K562 (cell line): ENCODE data around the gene KCNQ2. TPM values are rescaled to one million over a fixed set of nuclear protein-coding genes. Genes with fewer than 3 reads are reported as not detected.

Source experiments
- ATF1 ChIP-seq, 2 experiments: fragments of 450-650 bp in 1 of 2; IDR thresholded peaks; 2 replicates each; pipeline ENCODE4 v1.6.1; 2016; ENCODE audit warnings: missing compliant biosample characterization in 1 of 2, missing genetic modification characterization in 1 of 2
- CBFB ChIP-seq: sonication (generic); formaldehyde crosslinking; IDR thresholded peaks from 2 replicates; pipeline ENCODE4 v1.4.0; 2020; ENCODE audit warnings: mild to moderate bottlenecking, missing genetic modification reagents
- CXXC5 ChIP-seq: fragments of 250-450 bp; sonication (Bioruptor Pico); IDR thresholded peaks from 2 replicates; pipeline ENCODE4 v1.8.0; 2022; ENCODE audit warnings: inconsistent platforms, mild to moderate bottlenecking, moderate library complexity
- MCM2 ChIP-seq: fragments of 450-650 bp; IDR thresholded peaks from 2 replicates; pipeline ENCODE4 v1.6.1; 2017; ENCODE audit warnings: low read depth, mild to moderate bottlenecking
- MYBL2 ChIP-seq, 2 experiments: fragments of 450-650 bp in 1 of 2; sonication (generic) in 1 of 2; formaldehyde crosslinking in 1 of 2; IDR thresholded peaks; 2 replicates each; pipeline versions ENCODE4 v1.6.1 to v1.8.1; 2017 to 2022; ENCODE audit warnings: borderline replicate concordance in 1 of 2, inconsistent platforms in 1 of 2, low read depth in 1 of 2, mild to moderate bottlenecking in 1 of 2, missing genetic modification reagents in 1 of 2, moderate library complexity in 1 of 2
- POLR2A ChIP-seq: fragments of 450-650 bp; conservative IDR thresholded peaks from 2 replicates; pipeline ENCODE4 v1.6.1; 2016
- RFX1 ChIP-seq: fragments of 450-650 bp; IDR thresholded peaks from 2 replicates; pipeline ENCODE4 v1.6.1; 2016; ENCODE audit warnings: mild to moderate bottlenecking, moderate library complexity
- SAP30 ChIP-seq: fragments of 200-600 bp; sonication (generic); IDR thresholded peaks from 2 replicates; pipeline ENCODE4 v1.6.1; 2012; ENCODE audit warnings: borderline replicate concordance, low read depth, mild to moderate bottlenecking, moderate library complexity, low read length, control low read depth, inconsistent platforms; ENCODE audit not compliant: insufficient read depth, poor library complexity, severe bottlenecking
- SLC30A9 ChIP-seq: fragments of 250-450 bp; sonication (Bioruptor Pico); IDR thresholded peaks from 2 replicates; pipeline ENCODE4 v1.8.0; 2022; ENCODE audit warnings: mild to moderate bottlenecking, moderate library complexity
- YY1 ChIP-seq, 3 experiments: IDR thresholded peaks; 2 replicates each; pipeline ENCODE4 v1.6.1; 2011; ENCODE audit warnings: low read length in 2 of 3, mild to moderate bottlenecking in 2 of 3, moderate library complexity in 2 of 3, borderline replicate concordance in 1 of 3, control low read depth in 1 of 3, low read depth in 1 of 3; ENCODE audit not compliant: insufficient read depth in 3 of 3, insufficient replicate concordance in 2 of 3, control insufficient read depth in 1 of 3, insufficient read length in 1 of 3; ENCODE audit errors: extremely low read depth in 1 of 3
- ZNF133 ChIP-seq: fragments of 250-450 bp; sonication (Bioruptor Pico); IDR thresholded peaks from 2 replicates; pipeline ENCODE4 v1.4.0; 2020; ENCODE audit warnings: mild to moderate bottlenecking
- polyA plus RNA-seq, 8 experiments: library from polyadenylated mRNA; depleted of rRNA in 4 of 8; stranded (reverse) in 5 of 8; unstranded in 3 of 8; fragments of >200 nt; fragmentation: Nextera tagmentation in 2 of 8; fragmentation: Illumina TruSeq in 1 of 8; extraction: Ambion mirVana in 2 of 8; extraction: Trizol in 1 of 8; gene quantifications; 2 replicates each; pipeline versions ENCODE4 v1.2.1 to v1.2.3, GENCODE V29; 2011 to 2014; ENCODE audit warnings: inconsistent platforms in 1 of 8, missing spikeins in 1 of 8
- total RNA-seq, 7 experiments: library from RNA; depleted of rRNA in 6 of 7; stranded (reverse); fragments of >200 nt in 6 of 7; fragmentation: Illumina TruSeq in 2 of 7; extraction: Trizol in 2 of 7; gene quantifications; 2 replicates each; pipeline versions ENCODE4 v1.2.1 to v1.2.3, GENCODE V29; 2011 to 2021; ENCODE audit warnings: low replicate concordance in 1 of 7
- TF ChIP-seq, protein P1 (sequence below), 3 experiments: fragments of 200-800 bp in 1 of 3; fragments of 250-450 bp in 1 of 3; fragments of 450-650 bp in 1 of 3; sonication (Bioruptor Pico) in 1 of 3; sonication (Bioruptor generic) in 1 of 3; formaldehyde crosslinking in 1 of 3; IDR thresholded peaks; 2 replicates each; pipeline versions ENCODE4 v1.6.1 to v1.8.0; 2016 to 2022; ENCODE audit warnings: mild to moderate bottlenecking in 2 of 3, missing genetic modification characterization in 2 of 3, missing compliant biosample characterization in 1 of 3, moderate library complexity in 1 of 3
- TF ChIP-seq, protein P2 (sequence below): IDR thresholded peaks from 2 replicates; pipeline ENCODE4 v1.6.1; 2011; ENCODE audit warnings: borderline replicate concordance, low read depth, mild to moderate bottlenecking, moderate library complexity, low read length; ENCODE audit not compliant: insufficient read depth, poor library complexity, severe bottlenecking
- TF ChIP-seq, protein P3 (sequence below): fragments of 450-650 bp; formaldehyde crosslinking; IDR thresholded peaks from 2 replicates; pipeline ENCODE4 v1.4.0; 2020; ENCODE audit warnings: mild to moderate bottlenecking, mixed read lengths
- TF ChIP-seq, protein P4 (sequence below): fragments of 250-450 bp; sonication (Bioruptor Pico); IDR thresholded peaks from 2 replicates; pipeline ENCODE4 v1.5.0; 2021; ENCODE audit warnings: mild to moderate bottlenecking, borderline replicate concordance

KCNQ2 gene
- total and polyA plus RNA-seq, 9 of the 15 experiments (the other 6 are each of a cell fraction or from before 2014, with no cell fraction given) = 0.13 to 0.16 TPM; not detected in 7

DNA sequence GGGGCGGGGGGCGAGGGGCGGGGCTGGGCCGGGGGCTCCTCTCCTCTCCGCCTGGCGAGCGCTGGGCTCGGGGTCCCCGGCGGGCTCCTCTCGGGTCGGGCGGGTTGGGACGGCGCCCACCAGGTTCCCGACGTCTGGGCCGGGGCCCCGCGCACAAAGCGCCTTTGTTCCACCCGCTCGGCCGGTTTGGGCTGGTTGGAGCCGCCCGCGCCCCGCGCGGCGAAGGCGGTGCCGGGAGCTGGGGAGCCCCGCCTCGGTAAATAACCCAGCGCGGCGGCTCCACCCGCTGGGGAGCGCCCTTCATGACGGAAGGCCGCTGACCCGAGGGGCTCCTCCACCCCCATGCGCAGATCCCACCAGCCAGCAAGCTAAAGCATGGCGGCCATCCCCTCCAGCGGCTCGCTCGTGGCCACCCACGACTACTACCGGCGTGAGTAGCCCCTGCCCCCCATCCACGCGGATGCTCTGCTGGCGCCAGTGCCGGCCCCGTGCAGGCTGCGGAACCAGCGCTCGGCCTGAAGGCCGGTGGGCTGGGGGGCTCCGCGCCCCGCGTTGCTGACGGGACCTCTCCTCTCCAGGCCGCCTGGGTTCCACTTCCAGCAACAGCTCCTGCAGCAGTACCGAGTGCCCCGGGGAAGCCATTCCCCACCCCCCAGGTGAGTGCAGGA, 48.6 kb upstream of the KCNQ2 start (continued):
- TF ChIP-seq, protein P1, sequence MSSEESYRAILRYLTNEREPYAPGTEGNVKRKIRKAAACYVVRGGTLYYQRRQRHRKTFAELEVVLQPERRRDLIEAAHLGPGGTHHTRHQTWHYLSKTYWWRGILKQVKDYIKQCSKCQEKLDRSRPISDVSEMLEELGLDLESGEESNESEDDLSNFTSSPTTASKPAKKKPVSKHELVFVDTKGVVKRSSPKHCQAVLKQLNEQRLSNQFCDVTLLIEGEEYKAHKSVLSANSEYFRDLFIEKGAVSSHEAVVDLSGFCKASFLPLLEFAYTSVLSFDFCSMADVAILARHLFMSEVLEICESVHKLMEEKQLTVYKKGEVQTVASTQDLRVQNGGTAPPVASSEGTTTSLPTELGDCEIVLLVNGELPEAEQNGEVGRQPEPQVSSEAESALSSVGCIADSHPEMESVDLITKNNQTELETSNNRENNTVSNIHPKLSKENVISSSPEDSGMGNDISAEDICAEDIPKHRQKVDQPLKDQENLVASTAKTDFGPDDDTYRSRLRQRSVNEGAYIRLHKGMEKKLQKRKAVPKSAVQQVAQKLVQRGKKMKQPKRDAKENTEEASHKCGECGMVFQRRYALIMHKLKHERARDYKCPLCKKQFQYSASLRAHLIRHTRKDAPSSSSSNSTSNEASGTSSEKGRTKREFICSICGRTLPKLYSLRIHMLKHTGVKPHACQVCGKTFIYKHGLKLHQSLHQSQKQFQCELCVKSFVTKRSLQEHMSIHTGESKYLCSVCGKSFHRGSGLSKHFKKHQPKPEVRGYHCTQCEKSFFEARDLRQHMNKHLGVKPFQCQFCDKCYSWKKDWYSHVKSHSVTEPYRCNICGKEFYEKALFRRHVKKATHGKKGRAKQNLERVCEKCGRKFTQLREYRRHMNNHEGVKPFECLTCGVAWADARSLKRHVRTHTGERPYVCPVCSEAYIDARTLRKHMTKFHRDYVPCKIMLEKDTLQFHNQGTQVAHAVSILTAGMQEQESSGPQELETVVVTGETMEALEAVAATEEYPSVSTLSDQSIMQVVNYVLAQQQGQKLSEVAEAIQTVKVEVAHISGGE (CRISPR knock-in tag; IDR thresholded peaks at IDR 0.05) = 0 out of 6 replicates have a peak, but pooled peaks of 1 of the 3 experiments have one; percentile 11
- TF ChIP-seq CBFB = no peak
- TF ChIP-seq SAP30 = peak; percentile 31
- TF ChIP-seq RFX1 = no peak
- peak; percentile 54 for TF ChIP-seq CXXC5
- TF ChIP-seq, protein P2, sequence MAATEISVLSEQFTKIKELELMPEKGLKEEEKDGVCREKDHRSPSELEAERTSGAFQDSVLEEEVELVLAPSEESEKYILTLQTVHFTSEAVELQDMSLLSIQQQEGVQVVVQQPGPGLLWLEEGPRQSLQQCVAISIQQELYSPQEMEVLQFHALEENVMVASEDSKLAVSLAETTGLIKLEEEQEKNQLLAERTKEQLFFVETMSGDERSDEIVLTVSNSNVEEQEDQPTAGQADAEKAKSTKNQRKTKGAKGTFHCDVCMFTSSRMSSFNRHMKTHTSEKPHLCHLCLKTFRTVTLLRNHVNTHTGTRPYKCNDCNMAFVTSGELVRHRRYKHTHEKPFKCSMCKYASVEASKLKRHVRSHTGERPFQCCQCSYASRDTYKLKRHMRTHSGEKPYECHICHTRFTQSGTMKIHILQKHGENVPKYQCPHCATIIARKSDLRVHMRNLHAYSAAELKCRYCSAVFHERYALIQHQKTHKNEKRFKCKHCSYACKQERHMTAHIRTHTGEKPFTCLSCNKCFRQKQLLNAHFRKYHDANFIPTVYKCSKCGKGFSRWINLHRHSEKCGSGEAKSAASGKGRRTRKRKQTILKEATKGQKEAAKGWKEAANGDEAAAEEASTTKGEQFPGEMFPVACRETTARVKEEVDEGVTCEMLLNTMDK = peak; percentile 74
- TF ChIP-seq ZNF133 (CRISPR knock-in tag) = no peak
- no peak; the same call in 1 of the 2 replicates for TF ChIP-seq POLR2A
- TF ChIP-seq MCM2 = no peak
- TF ChIP-seq, protein P3, sequence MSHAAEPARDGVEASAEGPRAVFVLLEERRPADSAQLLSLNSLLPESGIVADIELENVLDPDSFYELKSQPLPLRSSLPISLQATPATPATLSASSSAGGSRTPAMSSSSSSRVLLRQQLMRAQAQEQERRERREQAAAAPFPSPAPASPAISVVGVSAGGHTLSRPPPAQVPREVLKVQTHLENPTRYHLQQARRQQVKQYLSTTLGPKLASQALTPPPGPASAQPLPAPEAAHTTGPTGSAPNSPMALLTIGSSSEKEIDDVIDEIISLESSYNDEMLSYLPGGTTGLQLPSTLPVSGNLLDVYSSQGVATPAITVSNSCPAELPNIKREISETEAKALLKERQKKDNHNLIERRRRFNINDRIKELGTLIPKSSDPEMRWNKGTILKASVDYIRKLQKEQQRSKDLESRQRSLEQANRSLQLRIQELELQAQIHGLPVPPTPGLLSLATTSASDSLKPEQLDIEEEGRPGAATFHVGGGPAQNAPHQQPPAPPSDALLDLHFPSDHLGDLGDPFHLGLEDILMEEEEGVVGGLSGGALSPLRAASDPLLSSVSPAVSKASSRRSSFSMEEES (CRISPR knock-in tag) = no peak
- TF ChIP-seq ATF1 (CRISPR knock-in tag; IDR thresholded peaks at IDR 0.05) = no peak
- TF ChIP-seq ATF1 (tag; IDR thresholded peaks at IDR 0.05) = no peak; the same call in 1 of the 2 replicates
- no peak for TF ChIP-seq MYBL2 (IDR thresholded peaks at IDR 0.05; ENCODE audit: low read depth)
- TF ChIP-seq MYBL2 (CRISPR knock-in tag; IDR thresholded peaks at IDR 0.05; ENCODE audit: borderline replicate concordance) = no peak
- peak in 2 of 3 experiments; percentile 51 to 61 for TF ChIP-seq YY1 (IDR thresholded peaks at IDR 0.05; ENCODE audit: borderline replicate concordance in 1 of 3, control insufficient read depth in 1 of 3, extremely low read depth in 1 of 3, insufficient read depth in 3 of 3, insufficient read length in 1 of 3, insufficient replicate concordance in 2 of 3, low read depth in 1 of 3, low read length in 2 of 3)
- no peak for TF ChIP-seq SLC30A9 (CRISPR knock-in tag)
- TF ChIP-seq, protein P4, sequence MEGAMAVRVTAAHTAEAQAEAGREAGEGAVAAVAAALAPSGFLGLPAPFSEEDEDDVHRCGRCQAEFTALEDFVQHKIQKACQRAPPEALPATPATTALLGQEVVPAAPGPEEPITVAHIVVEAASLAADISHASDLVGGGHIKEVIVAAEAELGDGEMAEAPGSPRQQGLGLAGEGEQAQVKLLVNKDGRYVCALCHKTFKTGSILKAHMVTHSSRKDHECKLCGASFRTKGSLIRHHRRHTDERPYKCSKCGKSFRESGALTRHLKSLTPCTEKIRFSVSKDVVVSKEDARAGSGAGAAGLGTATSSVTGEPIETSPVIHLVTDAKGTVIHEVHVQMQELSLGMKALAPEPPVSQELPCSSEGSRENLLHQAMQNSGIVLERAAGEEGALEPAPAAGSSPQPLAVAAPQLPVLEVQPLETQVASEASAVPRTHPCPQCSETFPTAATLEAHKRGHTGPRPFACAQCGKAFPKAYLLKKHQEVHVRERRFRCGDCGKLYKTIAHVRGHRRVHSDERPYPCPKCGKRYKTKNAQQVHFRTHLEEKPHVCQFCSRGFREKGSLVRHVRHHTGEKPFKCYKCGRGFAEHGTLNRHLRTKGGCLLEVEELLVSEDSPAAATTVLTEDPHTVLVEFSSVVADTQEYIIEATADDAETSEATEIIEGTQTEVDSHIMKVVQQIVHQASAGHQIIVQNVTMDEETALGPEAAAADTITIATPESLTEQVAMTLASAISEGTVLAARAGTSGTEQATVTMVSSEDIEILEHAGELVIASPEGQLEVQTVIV (CRISPR knock-in tag) = no peak
